Nephron progenitor cell (in vitro differentiated cells): Measurements from ENCODE around the gene FKBP14.
"Not testable (repeated sequence)": the region's sequence is repeated elsewhere in the genome, so short reads cannot be mapped to it uniquely, and the experiment has no call there.

Experiments
- DNase-seq: peaks from one replicate; pipeline ENCODE4 v3.0.0; 2021
- H3K27ac Mint-ChIP-seq: 2 replicates; pipeline ENCODE4 v1.8.0; 2021; ENCODE audit warnings: mild to moderate bottlenecking, moderate library complexity, mixed read lengths
- H3K27me3 Mint-ChIP-seq: 2 replicates; pipeline ENCODE4 v1.8.0; 2021; ENCODE audit warnings: mild to moderate bottlenecking, low read depth, mixed read lengths; ENCODE audit not compliant: poor library complexity
- H3K36me3 Mint-ChIP-seq: 2 replicates; pipeline ENCODE4 v1.8.0; 2021; ENCODE audit warnings: low read depth, mixed read lengths
- H3K4me1 Mint-ChIP-seq: 2 replicates; pipeline ENCODE4 v1.8.0; 2021; ENCODE audit warnings: mixed read lengths
- H3K4me3 Mint-ChIP-seq: 2 replicates; pipeline ENCODE4 v1.8.0; 2021; ENCODE audit warnings: mild to moderate bottlenecking, moderate library complexity, mixed read lengths
- H3K9me3 Mint-ChIP-seq: 2 replicates; pipeline ENCODE4 v1.8.0; 2021; ENCODE audit warnings: mild to moderate bottlenecking, moderate library complexity, mixed read lengths
- CTCF ChIP-seq: fragments of 200-600 bp; sonication (generic); IDR thresholded peaks from 2 replicates; pipeline ENCODE4 v1.5.0; 2021; ENCODE audit warnings: antibody characterized with exemption

Gene FKBP14

GRCh38 chr7:29962035-29962434 lies 64.5 kb downstream of the FKBP14 start:
- Mint-ChIP-seq H3K27ac (no peak overlapping the region), H3K4me3 (no peak overlapping the region), H3K27me3 (no peaks in the 10 kb centered on the region), H3K9me3 (peaks cover 4% of the 10 kb centered on the region), H3K4me1 (peaks cover 31% of the 10 kb centered on the region), H3K36me3 (peaks cover 70% of the 10 kb centered on the region)
- no peak for DNase-seq
- TF ChIP-seq CTCF = no peak

DNA sequence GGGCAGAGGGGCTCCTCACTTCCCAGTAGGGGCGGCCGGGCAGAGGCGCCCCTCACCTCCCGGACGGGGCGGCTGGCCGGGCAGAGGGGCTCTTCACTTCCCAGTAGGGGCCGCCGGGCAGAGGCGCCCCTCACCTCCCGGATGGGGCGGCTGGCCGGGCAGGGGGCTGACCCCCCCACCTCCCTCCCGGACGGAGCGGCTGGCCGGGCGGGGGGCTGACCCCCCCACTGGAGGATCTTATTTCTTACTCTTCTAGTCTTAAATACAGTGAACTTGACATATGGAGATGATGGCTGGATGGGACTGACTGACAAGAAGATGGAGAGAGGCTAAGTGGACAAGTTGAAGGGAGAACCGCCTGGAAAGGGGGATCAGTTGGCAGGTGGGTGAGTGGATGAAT lies 64.9 kb downstream of the FKBP14 start:
- H3K36me3 Mint-ChIP-seq = peaks cover 66% of the 10 kb centered on the region
- H3K27ac Mint-ChIP-seq = not testable (repeated sequence)
- peaks cover 30% of the 10 kb centered on the region for H3K4me1 Mint-ChIP-seq

More for the DNA sequence above, 64.9 kb downstream of the FKBP14 start:
- H3K4me3 Mint-ChIP-seq, H3K27me3 Mint-ChIP-seq, DNase-seq, H3K9me3 Mint-ChIP-seq: not testable (repeated sequence)
